H9 (cell line): ENCODE results near the gene IRF1. TPM values are rescaled to one million over a fixed set of nuclear protein-coding genes. Genes with fewer than 3 reads are reported as not detected.

Experiments
- DNase-seq: peaks from one replicate; pipeline ENCODE4 v3.0.0-alpha.2; 2017
- H2AFZ ChIP-seq: one replicate; pipeline ENCODE4 v1.6.1; 2013; ENCODE audit warnings: mild to moderate bottlenecking, low read length, control low read depth, moderate library complexity
- H2AK5ac ChIP-seq: 2 replicates; pipeline ENCODE4 v1.6.1; 2013; ENCODE audit warnings: low read length, control low read depth, mixed read lengths; ENCODE audit not compliant: insufficient read length
- H2BK120ac ChIP-seq: one replicate; pipeline ENCODE4 v1.6.1; 2013; ENCODE audit warnings: low read depth, mild to moderate bottlenecking, low read length, control low read depth, inconsistent platforms; ENCODE audit not compliant: poor library complexity, severe bottlenecking
- H2BK12ac ChIP-seq: 2 replicates; pipeline ENCODE4 v1.6.1; 2013; ENCODE audit warnings: low read length, control low read depth, mixed read lengths, low read depth; ENCODE audit not compliant: insufficient read length
- H2BK15ac ChIP-seq: 2 replicates; pipeline ENCODE4 v1.6.1; 2013; ENCODE audit warnings: low read depth, low read length, control low read depth
- H2BK20ac ChIP-seq: one replicate; pipeline ENCODE4 v1.6.1; 2013; ENCODE audit warnings: low read depth, mild to moderate bottlenecking, low read length, control low read depth, inconsistent platforms; ENCODE audit not compliant: poor library complexity, severe bottlenecking
- H2BK5ac ChIP-seq: 2 replicates; pipeline ENCODE4 v1.6.1; 2013; ENCODE audit warnings: low read length, control low read depth, mixed read lengths; ENCODE audit not compliant: insufficient read length
- H3K14ac ChIP-seq: 2 replicates; pipeline ENCODE4 v1.6.1; 2013; ENCODE audit warnings: low read length, control low read depth; ENCODE audit not compliant: insufficient read depth
- H3K18ac ChIP-seq: 2 replicates; pipeline ENCODE4 v1.6.1; 2013; ENCODE audit warnings: low read depth, mild to moderate bottlenecking, mixed read lengths, low read length, control low read depth; ENCODE audit not compliant: insufficient read length
- H3K23ac ChIP-seq: 2 replicates; pipeline ENCODE4 v1.6.1; 2013; ENCODE audit warnings: low read length, control low read depth, mixed read lengths, low read depth; ENCODE audit not compliant: insufficient read length
- H3K23me2 ChIP-seq: 2 replicates; pipeline ENCODE4 v1.6.1; 2013; ENCODE audit warnings: low read depth, mild to moderate bottlenecking, mixed read lengths, low read length, control low read depth; ENCODE audit not compliant: insufficient read length, poor library complexity, severe bottlenecking
- H3K27ac ChIP-seq: 2 replicates; pipeline ENCODE4 v1.5.1; 2013; ENCODE audit warnings: low read length, control low read depth, mixed read lengths, low read depth; ENCODE audit not compliant: insufficient read length
- H3K27me3 ChIP-seq: 2 replicates; pipeline ENCODE4 v1.6.1; 2013; ENCODE audit warnings: low read length, control low read depth, inconsistent platforms; ENCODE audit not compliant: insufficient read depth
- H3K4ac ChIP-seq: 2 replicates; pipeline ENCODE4 v1.6.1; 2013; ENCODE audit warnings: low read depth, mild to moderate bottlenecking, control low read depth, inconsistent platforms, low read length, moderate library complexity
- H3K4me1 ChIP-seq: 2 replicates; pipeline ENCODE4 v1.6.1; 2013; ENCODE audit warnings: low read length, control low read depth, inconsistent platforms; ENCODE audit not compliant: insufficient read depth
- H3K4me2 ChIP-seq: 2 replicates; pipeline ENCODE4 v1.6.1; 2013; ENCODE audit warnings: low read length, control low read depth, mixed read lengths; ENCODE audit not compliant: insufficient read length, insufficient read depth
- H3K56ac ChIP-seq: 2 replicates; pipeline ENCODE4 v1.6.1; 2013; ENCODE audit warnings: low read depth, mild to moderate bottlenecking, mixed read lengths, low read length, control low read depth; ENCODE audit not compliant: insufficient read length
- H3K79me1 ChIP-seq: 2 replicates; pipeline ENCODE4 v1.6.1; 2013; ENCODE audit warnings: low read depth, mild to moderate bottlenecking, moderate library complexity, low read length, control low read depth, inconsistent platforms; ENCODE audit not compliant: insufficient read depth, poor library complexity, severe bottlenecking
- H3K79me2 ChIP-seq: 2 replicates; pipeline ENCODE4 v1.6.1; 2013; ENCODE audit warnings: low read length, control low read depth, inconsistent platforms; ENCODE audit not compliant: insufficient read depth
- H3K9ac ChIP-seq: 2 replicates; pipeline ENCODE4 v1.6.1; 2013; ENCODE audit warnings: low read length, control low read depth, mixed read lengths; ENCODE audit not compliant: insufficient read length; ENCODE audit errors: extremely low read depth
- H3K9me3 ChIP-seq: one replicate; pipeline ENCODE4 v1.6.1; 2013; ENCODE audit warnings: low read depth, low read length, inconsistent platforms; ENCODE audit not compliant: control insufficient read depth
- H3T11ph ChIP-seq: one replicate; pipeline ENCODE4 v1.6.1; 2013; ENCODE audit warnings: mild to moderate bottlenecking, low read length, control low read depth, inconsistent platforms
- H4K20me1 ChIP-seq: one replicate; pipeline ENCODE4 v1.6.1; 2013; ENCODE audit not compliant: control insufficient read depth, insufficient read length, insufficient read depth
- H4K5ac ChIP-seq: 2 replicates; pipeline ENCODE4 v1.6.1; 2013; ENCODE audit warnings: low read depth, mild to moderate bottlenecking, mixed read lengths, low read length, control low read depth; ENCODE audit not compliant: insufficient read length
- H4K8ac ChIP-seq: replicated peaks from 2 replicates; pipeline ENCODE4 v1.6.1; 2013; ENCODE audit warnings: low read length, control low read depth, mixed read lengths, low read depth; ENCODE audit not compliant: insufficient read length
- H4K91ac ChIP-seq: 2 replicates; pipeline ENCODE4 v1.6.1; 2013; ENCODE audit warnings: low read depth, mild to moderate bottlenecking, moderate library complexity, mixed read lengths, low read length, control low read depth; ENCODE audit not compliant: insufficient read length
- H3K27ac Mint-ChIP-seq, 3 experiments: 2 replicates in 2 of 3; 3 replicates in 1 of 3; pipeline ENCODE4 v1.8.0; 2020 to 2021; ENCODE audit warnings: mixed read lengths in 3 of 3, mild to moderate bottlenecking in 1 of 3, moderate library complexity in 1 of 3
- H3K27me3 Mint-ChIP-seq: 2 replicates; pipeline ENCODE4 v1.8.0; 2021; ENCODE audit warnings: low read depth, mild to moderate bottlenecking, moderate library complexity, mixed read lengths
- H3K36me3 Mint-ChIP-seq, 3 experiments: 2 replicates in 2 of 3; 3 replicates in 1 of 3; pipeline ENCODE4 v1.8.0; 2020 to 2021; ENCODE audit warnings: low read depth in 3 of 3, mixed read lengths in 3 of 3; ENCODE audit not compliant: insufficient read depth in 1 of 3
- H3K4me1 Mint-ChIP-seq, 2 experiments: 2 replicates each; pipeline ENCODE4 v1.8.0; 2020; ENCODE audit warnings: mixed read lengths in 2 of 2
- H3K4me3 Mint-ChIP-seq, 2 experiments: 2 replicates in 1 of 2; 3 replicates in 1 of 2; pipeline ENCODE4 v1.8.0; 2020 to 2021; ENCODE audit warnings: mild to moderate bottlenecking in 2 of 2, mixed read lengths in 2 of 2, moderate library complexity in 1 of 2
- H3K9me3 Mint-ChIP-seq, 2 experiments: 2 replicates in 1 of 2; 3 replicates in 1 of 2; pipeline ENCODE4 v1.8.0; 2020; ENCODE audit warnings: mild to moderate bottlenecking in 2 of 2, mixed read lengths in 2 of 2, moderate library complexity in 1 of 2
- CTCF ChIP-seq: fragments of 200-600 bp; sonication (generic); conservative IDR thresholded peaks from 3 replicates; pipeline ENCODE4 v1.8.0; 2021; ENCODE audit warnings: antibody characterized with exemption, mild to moderate bottlenecking
- WGBS: extraction: QIAGEN DNeasy Blood & Tissue Kit; methylation state at CpG from one replicate; pipeline ENCODE4 v1.1.7; 2013; ENCODE audit warnings: missing lambda C conversion rate, low lambda C conversion rate, mixed read lengths; ENCODE audit not compliant: insufficient read length; ENCODE audit errors: extremely low coverage; 5-methylcytosine and 5-hydroxymethylcytosine counted together
- total RNA-seq: library from RNA; stranded (reverse); gene quantifications from 2 replicates; pipeline ENCODE4 v1.2.1, GENCODE V29; 2021

The IRF1 gene
- total RNA-seq, 1 experiment from 2014 or later, result 8.7 TPM

GRCh38 chr5:132476876-132477781 lies 13.4 kb downstream of the IRF1 start:
- no peak overlapping the region for H3K27ac ChIP-seq
- H4K20me1 ChIP-seq, result no peaks in the 10 kb centered on the region
- no peak overlapping the region for H4K91ac ChIP-seq
- Mint-ChIP-seq H3K27ac (no peak overlapping the region; a peak in 1 of 7 replicates), H3K27me3 (no peaks in the 10 kb centered on the region), H3K36me3 (no peaks in the 10 kb centered on the region; a peak in 1 of 7 replicates), H3K4me1 (peaks cover 10 to 11% of the 10 kb centered on the region in 2 experiments), H3K4me3 (no peak overlapping the region), H3K9me3 (no peaks in the 10 kb centered on the region; a peak in 1 of 5 replicates)
- H3K14ac ChIP-seq, result no peak overlapping the region
- H3K23ac ChIP-seq, result no peak overlapping the region
- H2BK5ac ChIP-seq, result no peak overlapping the region
- no peak overlapping the region for H2BK15ac ChIP-seq
- H3K79me1 ChIP-seq, result no peaks in the 10 kb centered on the region
- H2BK12ac ChIP-seq, result no peak overlapping the region
- H2BK20ac ChIP-seq, result no peak overlapping the region
- H3K9ac ChIP-seq, result no peak overlapping the region
- no peaks in the 10 kb centered on the region for H3K9me3 ChIP-seq
- H4K8ac ChIP-seq, result no peak overlapping the region
- no peak overlapping the region for H2BK120ac ChIP-seq
- no peak overlapping the region for H3K18ac ChIP-seq
- no peaks in the 10 kb centered on the region for H3K23me2 ChIP-seq
- H3K79me2 ChIP-seq, result no peaks in the 10 kb centered on the region
- TF ChIP-seq CTCF, result peak; percentile 37; the same call in 2 of the 3 replicates
- H2AFZ ChIP-seq, result no peak overlapping the region
- no peak overlapping the region for H4K5ac ChIP-seq
- no CpG with 5 or more reads among the region's 7 CpGs for WGBS
- no peak overlapping the region for H3K4me2 ChIP-seq
- H2AK5ac ChIP-seq, result no peak overlapping the region
- no peak overlapping the region for H3K4ac ChIP-seq
- no peak overlapping the region for H3T11ph ChIP-seq
- H3K4me1 ChIP-seq, result peaks cover 2% of the 10 kb centered on the region; the same call in 1 of the 2 replicates
- H3K27me3 ChIP-seq, result no peaks in the 10 kb centered on the region
- no peak for DNase-seq
- H3K56ac ChIP-seq, result no peak overlapping the region
